Hematopoietic multipotent progenitor cell treated with erythropoietin and hydrocortisone succinate and interleukin-3 and kit ligand, for 6 days (in vitro differentiated cells): ENCODE measurements around the gene C1orf50.
"Not testable (repeated sequence)": the region's sequence is repeated elsewhere in the genome, so short reads cannot be mapped to it uniquely, and the experiment has no call there.

Experiments used
- DNase-seq: peaks from one replicate; pipeline ENCODE4 v3.0.0-alpha.2; 2015

Gene C1orf50

GRCh38 chr1:42740851-42741580 lies 26.0 kb upstream of the C1orf50 start:
- DNase-seq: no peak

GRCh38 chr1:42741706-42742105 lies 25.3 kb upstream of the C1orf50 start:
- no peak for DNase-seq

GRCh38 chr1:42742141-42742540 lies 24.9 kb upstream of the C1orf50 start:
- DNase-seq: no peak

- DNase-seq: no peak
Measured at GRCh38 chr1:42742617-42743316, 24.3 kb upstream of the C1orf50 start.

- DNase-seq: no peak
Measured at GRCh38 chr1:42743317-42744147, 23.5 kb upstream of the C1orf50 start.

- DNase-seq: no peak
Measured at GRCh38 chr1:42744148-42744413, 23.0 kb upstream of the C1orf50 start.

- no peak for DNase-seq
Measured at GRCh38 chr1:42745851-42746250, 21.2 kb upstream of the C1orf50 start.

- no peak for DNase-seq
Measured at GRCh38 chr1:42746436-42747105, 20.5 kb upstream of the C1orf50 start.

- DNase-seq: peak; percentile 67
Measured at GRCh38 chr1:42747125-42747524, 19.9 kb upstream of the C1orf50 start.

- DNase-seq: no peak
Measured at GRCh38 chr1:42748021-42748420, 19.0 kb upstream of the C1orf50 start.

- no peak for DNase-seq
Measured at GRCh38 chr1:42748461-42749410, 18.3 kb upstream of the C1orf50 start.

GRCh38 chr1:42750041-42750440 lies 17.0 kb upstream of the C1orf50 start:
- no peak for DNase-seq

- not testable (repeated sequence) for DNase-seq
Measured at GRCh38 chr1:42751511-42752070, 15.5 kb upstream of the C1orf50 start.

GRCh38 chr1:42752284-42752683 lies 14.8 kb upstream of the C1orf50 start:
- DNase-seq: no peak

GRCh38 chr1:42753070-42753469 lies 14.0 kb upstream of the C1orf50 start:
- DNase-seq: no peak

- DNase-seq: peak; percentile 91
Measured at GRCh38 chr1:42756956-42757891, 9.8 kb upstream of the C1orf50 start.

- DNase-seq: no peak
Measured at GRCh38 chr1:42757892-42758275, 9.2 kb upstream of the C1orf50 start.

- no peak for DNase-seq
Measured at GRCh38 chr1:42758641-42759040, 8.4 kb upstream of the C1orf50 start.

- DNase-seq: peak; percentile 34
Measured at GRCh38 chr1:42759114-42759513, 7.9 kb upstream of the C1orf50 start.

GRCh38 chr1:42761567-42761966 lies 5.5 kb upstream of the C1orf50 start:
- no peak for DNase-seq

GRCh38 chr1:42762269-42762668 lies 4.8 kb upstream of the C1orf50 start:
- DNase-seq: no peak
